Measurements from ENCODE around the gene MED19.
"Not testable (repeated sequence)": the region's sequence is repeated elsewhere in the genome, so short reads cannot be mapped to it uniquely, and the experiment has no call there.

Gene MED19

DNA sequence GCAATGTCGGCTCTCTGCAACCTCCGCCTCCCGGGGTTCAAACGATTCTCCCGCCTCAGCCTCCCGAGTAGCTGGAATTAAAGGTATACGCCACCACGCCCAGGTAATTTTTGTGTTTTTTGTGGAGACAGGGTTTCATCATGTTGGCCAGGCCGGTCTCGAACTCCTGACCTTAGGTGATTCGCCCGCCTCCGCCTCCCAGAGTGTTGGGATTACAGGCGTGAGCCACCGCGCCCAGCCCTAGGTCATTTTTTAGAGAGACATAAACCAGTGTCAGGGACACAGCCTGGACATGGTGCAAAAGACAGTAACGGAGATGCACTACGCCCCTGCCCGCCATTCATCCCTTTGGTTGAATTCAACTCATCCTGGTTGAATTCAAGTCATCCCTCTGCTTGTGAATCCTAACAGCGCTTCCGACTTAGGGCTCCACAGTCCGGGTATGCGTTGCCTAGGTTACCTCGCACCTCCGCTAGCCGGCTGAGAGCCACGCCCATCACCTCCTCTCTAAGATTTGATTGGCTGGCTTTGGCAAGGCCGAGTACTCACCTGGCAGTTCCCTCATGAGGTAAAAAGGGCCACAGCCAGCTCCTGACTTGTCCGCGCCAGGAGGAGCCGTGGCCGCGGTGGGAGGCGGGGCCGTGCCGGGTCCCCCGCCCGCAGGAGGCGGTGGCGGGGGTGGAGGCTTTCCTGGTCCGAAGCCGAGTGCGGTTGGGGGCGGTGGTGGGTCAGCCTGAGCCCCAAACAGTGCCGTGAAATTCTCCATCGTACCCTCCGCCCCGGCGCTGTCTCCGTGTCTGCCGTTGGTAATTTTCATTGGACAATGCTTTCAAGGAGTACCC, at the start of gene MED19:
MED19 (minus strand) TSS at position 802 of the 842 bp plus-strand sequence; CDS start at position 766, 36 bp downstream.
- in situ Hi-C loops (cut with MboI; ENCODE audit: low sequenced_read_pairs): no loop called here

GRCh38 chr11:57758174-57758573, 46.2 kb upstream of the MED19 start:
- in situ Hi-C loops (cut with MboI; ENCODE audit: low sequenced_read_pairs): no loop called here

GRCh38 chr11:57752954-57753353, 40.9 kb upstream of the MED19 start:
- in situ Hi-C loops (cut with MboI; ENCODE audit: low sequenced_read_pairs): no loop called here

GRCh38 chr11:57751676-57752253, 39.8 kb upstream of the MED19 start, which contains the start of gene BTBD18:
BTBD18 (minus strand) TSS chr11:57751819; CDS start chr11:57751188, 631 bp downstream.
- in situ Hi-C loops (cut with MboI; ENCODE audit: low sequenced_read_pairs): no loop called here

- in situ Hi-C loops (cut with MboI; ENCODE audit: low sequenced_read_pairs): no loop called here
These were observed 39.2 kb upstream of the MED19 start for GRCh38 chr11:57751176-57751575.

- in situ Hi-C loops (cut with MboI; ENCODE audit: low sequenced_read_pairs): no loop called here
These were observed 34.9 kb upstream of the MED19 start for GRCh38 chr11:57746920-57747319.

DNA sequence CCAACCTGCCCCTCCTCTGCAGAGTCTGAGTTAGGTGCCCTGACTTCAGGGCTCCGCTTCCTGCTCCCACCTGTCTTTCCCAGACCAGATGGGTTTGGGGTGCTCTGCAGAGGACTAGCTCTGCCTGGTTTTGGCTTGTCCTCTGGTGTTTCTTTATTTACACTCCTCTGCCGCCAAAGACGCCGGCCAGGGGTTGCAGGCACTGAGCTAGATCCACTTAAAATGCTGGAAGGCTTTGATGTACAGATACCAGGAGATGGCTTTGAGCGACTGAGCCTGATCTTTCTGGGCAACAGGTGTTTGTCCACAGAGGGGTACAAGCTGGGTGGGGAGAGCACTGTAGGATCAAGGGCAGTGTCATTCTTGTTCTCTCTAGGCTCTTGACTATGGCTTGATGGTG, 33.2 kb upstream of the MED19 start:
- in situ Hi-C loops (cut with MboI; ENCODE audit: low sequenced_read_pairs): no loop called here

- in situ Hi-C loops (cut with MboI; ENCODE audit: low sequenced_read_pairs): no loop called here
These were observed 32.3 kb upstream of the MED19 start for GRCh38 chr11:57744357-57744756.

DNA sequence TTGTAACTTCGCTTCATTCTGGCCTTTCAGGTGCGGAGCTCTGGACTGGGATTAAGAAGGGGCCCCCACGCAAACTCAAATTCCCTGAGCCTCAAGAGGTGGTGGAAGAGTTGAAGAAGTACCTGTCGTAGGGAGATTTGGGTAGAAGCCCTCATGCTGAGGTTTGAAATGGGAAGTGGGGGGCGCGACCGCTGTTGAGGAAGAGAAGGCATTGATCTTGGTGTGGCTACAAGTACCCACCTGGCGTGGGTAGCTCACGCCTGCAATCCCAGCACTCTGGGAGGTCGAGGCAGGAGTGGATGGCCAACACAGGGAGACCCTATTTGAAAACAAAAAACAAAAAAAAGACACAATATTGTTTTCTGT, 30.1 kb upstream of the MED19 start:
- in situ Hi-C loops (cut with MboI; ENCODE audit: low sequenced_read_pairs): no loop called here

GRCh38 chr11:57741132-57742086, 29.4 kb upstream of the MED19 start, which contains the start of gene SELENOH:
SELENOH (plus strand) TSS chr11:57741491; CDS start chr11:57741596, 105 bp downstream.
- in situ Hi-C loops (cut with MboI; ENCODE audit: low sequenced_read_pairs): no loop called here

- in situ Hi-C loops (cut with MboI; ENCODE audit: low sequenced_read_pairs): no loop called here
These were observed 23.7 kb upstream of the MED19 start for GRCh38 chr11:57735619-57736298.

DNA sequence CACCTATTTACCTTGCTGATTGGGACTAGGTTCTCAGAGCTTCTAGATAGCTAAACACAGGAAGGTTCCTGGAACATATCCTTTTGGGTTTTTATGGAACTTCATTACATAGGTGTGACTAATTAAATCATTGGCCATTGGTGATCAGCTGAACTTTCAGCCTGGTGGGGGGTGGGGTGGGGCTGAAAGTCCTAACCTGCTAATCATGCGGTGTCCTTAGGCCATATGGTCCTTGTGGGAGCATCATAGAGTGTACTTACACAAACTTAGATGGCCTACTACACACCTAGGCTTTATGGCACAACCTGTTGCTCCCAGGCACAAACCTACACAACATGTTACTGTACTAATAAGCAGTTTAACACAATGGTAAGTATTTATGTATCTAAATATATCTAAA, 20.6 kb upstream of the MED19 start:
- in situ Hi-C loops (cut with MboI; ENCODE audit: low sequenced_read_pairs): no loop called here

GRCh38 chr11:57729479-57729878, 17.5 kb upstream of the MED19 start:
- in situ Hi-C loops (cut with MboI; ENCODE audit: low sequenced_read_pairs): no loop called here

- in situ Hi-C loops (cut with MboI; ENCODE audit: low sequenced_read_pairs): no loop called here
These were observed 16.8 kb upstream of the MED19 start for GRCh38 chr11:57728829-57729228.

DNA sequence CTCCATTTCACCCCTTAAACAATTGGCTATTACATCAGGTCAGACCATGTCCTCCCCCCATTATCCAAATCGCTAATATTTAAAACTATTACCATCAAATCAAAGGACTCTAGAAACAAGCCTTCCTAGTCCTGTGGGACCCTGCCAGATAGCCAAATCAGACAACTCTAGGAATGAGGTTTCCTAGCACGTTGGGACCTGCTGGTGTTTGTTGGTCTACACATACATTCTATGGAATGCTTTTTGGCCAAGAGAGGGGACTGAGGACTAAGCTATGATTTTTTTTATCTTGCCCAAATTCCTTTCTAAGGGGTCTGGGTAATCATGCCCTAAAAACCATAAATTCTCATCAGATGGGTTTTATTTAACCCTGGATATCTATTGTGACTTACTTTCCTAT, 15.2 kb upstream of the MED19 start:
- in situ Hi-C loops (cut with MboI; ENCODE audit: low sequenced_read_pairs): no loop called here

GRCh38 chr11:57716726-57717125, 4.7 kb upstream of the MED19 start:
- in situ Hi-C loops (cut with MboI; ENCODE audit: low sequenced_read_pairs): not testable (repeated sequence)

GRCh38 chr11:57713835-57714234, 1.8 kb upstream of the MED19 start:
- in situ Hi-C loops (cut with MboI; ENCODE audit: low sequenced_read_pairs): no loop called here

DNA sequence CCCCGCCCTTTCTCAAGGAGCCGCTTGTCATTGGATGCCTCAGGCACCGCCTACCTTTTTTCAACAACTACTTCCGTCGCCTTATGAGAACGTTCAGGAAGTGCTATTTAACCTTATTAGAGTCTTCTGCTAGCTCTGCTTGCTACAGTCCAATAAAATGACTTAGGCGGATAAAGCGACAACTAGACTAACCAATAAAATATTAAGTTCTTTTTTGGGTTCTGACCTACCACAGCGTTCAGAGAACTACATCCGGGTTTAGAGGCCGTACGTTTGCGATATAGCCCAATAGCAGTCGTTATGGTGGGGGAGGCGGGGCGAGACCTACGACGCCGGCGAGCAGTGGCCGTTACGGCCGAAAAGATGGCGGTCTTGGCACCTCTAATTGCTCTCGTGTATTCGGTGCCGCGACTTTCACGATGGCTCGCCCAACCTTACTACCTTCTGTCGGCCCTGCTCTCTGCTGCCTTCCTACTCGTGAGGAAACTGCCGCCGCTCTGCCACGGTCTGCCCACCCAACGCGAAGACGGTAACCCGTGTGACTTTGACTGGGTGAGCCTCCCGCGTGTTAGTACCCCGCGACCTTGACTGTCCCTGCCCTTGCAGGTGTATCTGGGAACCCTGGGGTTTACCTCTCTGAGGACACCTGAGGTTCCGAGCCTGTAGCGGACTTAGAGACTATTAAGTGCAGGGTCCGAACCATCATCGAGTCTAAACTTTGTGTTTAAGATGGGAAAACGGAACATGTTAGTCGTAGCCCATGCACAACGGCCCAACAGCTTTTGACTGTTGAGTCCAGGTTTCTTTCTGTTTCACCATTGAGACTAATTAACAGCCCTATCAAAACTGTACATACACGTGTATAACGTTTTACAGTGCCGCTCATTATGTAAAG, 488 bp upstream of the MED19 start, which contains the start of gene TMX2:
TMX2 (plus strand) TSS at position 338 of the 895 bp plus-strand sequence; CDS start at position 364, 26 bp downstream.
- in situ Hi-C loops (cut with MboI; ENCODE audit: low sequenced_read_pairs): no loop called here

DNA sequence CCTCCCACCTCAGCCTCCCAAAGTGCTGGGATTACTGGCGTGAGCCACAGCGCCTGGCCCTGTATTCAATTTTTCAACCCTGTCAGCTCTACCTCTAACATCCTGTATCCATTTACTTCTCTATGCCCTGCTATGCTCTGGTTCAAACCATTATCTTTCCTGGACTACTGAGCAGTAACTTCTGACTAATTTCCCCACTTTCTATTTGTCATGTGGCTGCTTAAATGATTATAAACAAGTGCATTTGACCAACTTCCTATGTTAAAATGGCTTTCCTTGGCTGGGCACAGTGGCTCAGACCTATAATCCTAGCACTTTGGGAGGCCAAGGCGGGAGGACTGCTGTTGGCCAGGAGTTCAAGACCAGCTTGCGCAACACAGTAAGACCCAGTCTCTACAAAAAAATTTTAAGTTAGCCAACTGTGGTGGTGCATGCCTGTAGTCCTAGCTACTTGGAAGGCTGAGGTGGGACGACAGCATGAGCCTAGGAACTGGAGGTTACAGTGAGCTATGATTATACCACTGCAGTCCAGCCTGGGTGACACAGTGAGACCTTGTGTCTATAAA, 2.1 kb downstream of the MED19 start:
- in situ Hi-C loops (cut with MboI; ENCODE audit: low sequenced_read_pairs): no loop called here
